ENCODE measurements around the gene DLGAP1.
"Not testable (repeated sequence)": the region's sequence is repeated elsewhere in the genome, so short reads cannot be mapped to it uniquely, and the experiment has no call there.

Gene DLGAP1

DNA sequence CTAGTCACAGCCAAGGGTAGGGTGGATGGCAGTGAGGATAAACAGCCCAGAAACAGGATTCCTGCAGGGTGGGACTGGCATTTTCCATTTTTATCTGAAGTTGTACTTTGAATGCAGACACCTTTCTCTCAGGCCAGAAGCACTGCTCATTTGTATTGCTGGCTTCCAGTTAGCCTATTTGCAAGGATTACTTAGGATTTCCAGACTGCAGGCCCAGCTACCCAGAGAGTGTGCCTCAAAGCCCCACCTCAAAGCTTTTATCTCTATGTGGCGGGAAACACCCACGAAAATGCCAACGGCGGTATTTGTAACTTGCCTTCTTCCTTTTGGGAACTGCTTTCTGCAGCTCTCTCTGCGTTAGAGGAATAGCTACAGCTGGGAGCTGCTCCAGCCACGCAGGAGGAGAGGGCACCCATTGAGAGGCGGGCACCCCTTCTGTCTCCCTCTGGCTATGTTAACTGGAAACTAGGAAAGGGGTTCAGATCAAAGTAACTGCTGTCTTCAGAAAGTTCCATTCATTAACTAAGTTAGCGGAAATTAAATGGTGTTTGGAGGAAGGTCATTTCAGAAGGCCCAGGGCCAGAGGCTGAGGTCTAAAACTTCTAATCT lies 860.2 kb downstream of the DLGAP1 start:
- no peak for DNase-seq

DNA sequence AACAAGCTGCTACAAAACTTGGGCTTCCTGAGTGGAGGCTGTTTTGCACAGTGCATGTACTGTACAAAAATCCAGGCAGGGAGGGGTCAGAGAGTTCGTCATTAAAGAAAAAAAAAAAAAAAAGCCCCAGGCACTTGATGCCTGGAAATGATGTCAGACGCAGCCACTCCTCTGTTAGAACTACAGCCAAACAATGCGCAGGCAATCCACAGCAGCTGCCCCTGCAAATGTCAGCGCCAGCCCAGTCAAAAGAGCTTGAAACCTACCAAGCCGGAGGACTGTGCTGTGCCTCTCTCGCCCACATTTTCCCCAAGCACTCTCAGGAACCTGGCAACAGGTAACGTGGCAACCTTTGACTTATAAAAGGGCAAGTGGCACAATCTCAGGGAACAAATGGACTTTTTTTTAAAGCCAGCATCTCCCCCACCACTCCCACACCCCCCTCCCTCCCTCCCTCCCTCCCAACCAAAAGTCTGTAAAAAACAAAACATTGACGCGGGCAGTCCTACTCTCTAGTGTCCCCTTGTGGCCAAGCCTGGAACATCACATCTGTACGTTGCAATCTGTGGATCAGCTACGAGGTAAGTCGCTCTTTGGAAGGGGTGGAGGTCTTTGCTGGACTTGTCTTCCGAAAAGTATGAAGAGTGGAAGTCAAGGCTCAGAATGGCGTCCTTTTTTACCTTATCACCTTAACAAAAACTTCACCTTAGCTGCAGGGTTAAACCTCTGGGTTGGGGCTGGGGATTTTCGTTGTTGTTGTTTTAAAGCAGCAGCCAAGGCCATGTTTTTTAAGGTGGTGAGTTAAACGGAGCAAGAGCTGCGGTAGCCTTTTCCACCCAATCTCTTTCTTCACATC lies 861.0 kb downstream of the DLGAP1 start:
- DNase-seq, result peak; percentile 85

DNA sequence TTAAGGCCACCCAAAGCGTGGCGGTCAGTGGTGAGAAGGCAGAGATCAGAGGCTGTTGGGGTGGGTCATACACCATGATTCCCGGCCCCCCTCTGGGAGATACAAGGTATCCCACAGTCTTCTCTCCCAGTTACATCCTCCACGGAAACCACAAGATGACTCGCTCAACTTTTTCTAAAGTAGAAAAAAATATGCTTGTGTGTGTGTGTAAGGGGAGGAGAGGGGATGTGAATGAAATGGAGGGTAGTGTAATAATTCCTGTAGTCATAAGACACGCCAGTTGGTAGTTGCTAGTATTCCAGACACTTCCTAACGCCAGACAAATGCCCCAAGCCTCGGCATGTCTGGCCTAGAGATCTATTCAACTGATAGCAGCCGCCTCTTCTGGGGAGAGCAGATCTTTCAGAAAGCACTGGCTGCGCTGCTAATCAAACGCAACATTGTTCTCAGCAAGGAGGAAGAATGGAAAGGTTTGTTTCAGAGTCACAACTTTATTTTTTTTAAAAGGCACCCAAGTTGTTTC lies 861.7 kb downstream of the DLGAP1 start:
- no peak for DNase-seq

DNA sequence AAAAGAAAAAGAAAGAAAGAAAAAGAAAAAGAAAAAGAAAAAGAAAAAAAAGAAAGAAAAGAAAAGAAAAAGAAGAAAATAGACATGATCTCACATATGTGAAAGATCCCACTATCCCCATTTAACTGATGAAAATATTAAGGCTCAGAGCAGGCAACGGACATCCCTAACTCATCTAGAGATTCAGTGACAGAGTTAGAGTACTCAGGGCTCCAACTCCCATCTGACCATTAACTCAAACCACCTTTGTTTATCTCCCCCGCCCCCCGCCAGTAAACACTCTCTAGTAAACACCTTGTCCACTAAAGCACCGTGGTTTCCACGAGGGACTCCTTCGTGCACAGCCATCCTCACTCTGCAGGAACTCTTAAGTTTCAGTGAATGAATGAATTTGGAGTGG lies 862.2 kb downstream of the DLGAP1 start:
- no peak for DNase-seq

DNA sequence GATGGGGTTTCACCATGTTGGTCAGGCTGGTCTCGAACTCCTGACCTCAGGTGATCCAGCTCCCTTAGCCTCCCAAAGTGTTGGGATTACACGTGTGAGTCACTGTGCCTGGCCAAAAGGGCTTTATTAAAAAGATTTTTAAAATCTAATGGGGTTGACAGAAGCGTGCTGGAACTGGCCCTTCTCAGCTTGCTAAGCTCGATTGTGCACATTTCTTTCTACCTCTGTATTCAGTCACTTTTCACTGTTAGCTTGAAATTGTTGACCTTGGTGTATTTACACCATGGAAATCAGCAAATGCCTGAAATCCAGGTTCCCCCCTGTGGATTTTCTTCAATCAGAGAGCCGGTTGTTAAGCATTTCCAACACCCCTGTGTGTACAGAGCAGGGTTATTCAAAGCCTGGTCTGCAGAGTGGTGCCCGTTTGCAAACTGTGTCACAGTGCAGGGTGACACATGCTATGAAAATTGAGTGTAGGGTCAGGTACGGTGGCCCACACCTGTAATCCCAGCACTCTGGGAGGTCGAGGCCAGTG lies 864.9 kb downstream of the DLGAP1 start:
- no peak for DNase-seq

DNA sequence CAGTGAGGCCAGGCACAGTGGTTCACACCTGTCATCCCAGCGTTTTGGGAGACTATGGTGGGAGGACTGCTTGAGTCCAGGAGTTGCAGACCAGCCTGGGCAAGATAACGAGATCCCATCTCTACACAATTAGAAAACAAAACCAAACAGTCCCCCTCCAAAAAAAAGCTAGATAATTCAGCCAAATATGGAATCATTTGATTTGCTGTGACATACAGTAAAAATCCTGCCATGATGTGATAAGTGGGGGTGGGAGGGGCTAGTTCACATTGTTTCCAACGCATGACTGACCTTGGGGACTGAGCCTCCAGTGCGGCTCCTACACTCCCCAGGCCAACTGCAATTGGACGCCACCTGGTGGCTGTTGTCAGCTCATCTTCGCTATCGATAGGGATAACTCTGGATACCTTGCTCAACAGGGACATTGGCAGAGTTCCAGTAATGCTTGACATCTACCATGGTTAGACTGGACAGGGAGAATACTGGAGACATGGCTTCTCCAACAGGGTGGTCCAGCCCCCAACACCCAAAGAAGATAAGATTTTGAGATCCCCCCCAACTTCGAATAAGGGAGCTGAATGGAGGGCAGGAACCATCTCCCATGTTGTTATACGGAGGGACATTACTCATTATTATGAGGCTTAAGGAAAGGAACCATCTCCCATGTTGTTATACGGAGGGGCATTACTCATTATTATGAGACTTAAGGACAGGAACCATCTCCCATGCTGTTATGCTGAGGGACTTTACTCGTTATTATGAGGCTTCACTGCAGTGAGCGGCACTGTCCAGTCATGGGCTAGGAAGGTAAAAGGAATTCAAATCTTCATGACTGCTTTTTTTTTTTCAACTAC lies 869.2 kb downstream of the DLGAP1 start:
- peak; percentile 68 for DNase-seq

DNA sequence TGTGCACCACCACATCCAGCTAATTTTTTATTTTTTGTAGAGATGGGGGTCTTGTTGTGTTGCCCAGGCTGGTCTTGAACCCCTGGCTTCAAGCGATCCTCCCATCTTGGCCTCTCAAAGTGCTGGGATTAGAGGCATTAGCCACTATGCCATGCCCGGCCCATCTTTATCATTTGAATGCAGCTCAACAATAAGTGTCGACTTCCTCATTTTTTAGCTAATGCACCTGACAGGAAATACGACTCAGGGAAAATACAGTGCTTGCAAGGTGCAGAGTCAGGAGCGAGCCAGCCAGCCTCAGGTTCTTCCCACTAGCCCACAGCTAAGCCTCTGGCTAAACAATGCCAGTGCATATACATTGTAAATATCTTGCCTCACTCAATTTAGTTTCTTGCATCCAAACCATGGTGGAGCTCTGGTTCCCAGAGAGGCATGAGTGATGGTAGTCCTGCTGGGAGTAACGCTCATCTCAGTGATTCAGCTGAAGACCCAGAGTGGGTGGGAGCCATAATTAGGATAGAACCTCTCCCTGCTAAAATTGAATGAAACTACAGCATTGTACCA lies 870.1 kb downstream of the DLGAP1 start:
- DNase-seq, result no peak

DNA sequence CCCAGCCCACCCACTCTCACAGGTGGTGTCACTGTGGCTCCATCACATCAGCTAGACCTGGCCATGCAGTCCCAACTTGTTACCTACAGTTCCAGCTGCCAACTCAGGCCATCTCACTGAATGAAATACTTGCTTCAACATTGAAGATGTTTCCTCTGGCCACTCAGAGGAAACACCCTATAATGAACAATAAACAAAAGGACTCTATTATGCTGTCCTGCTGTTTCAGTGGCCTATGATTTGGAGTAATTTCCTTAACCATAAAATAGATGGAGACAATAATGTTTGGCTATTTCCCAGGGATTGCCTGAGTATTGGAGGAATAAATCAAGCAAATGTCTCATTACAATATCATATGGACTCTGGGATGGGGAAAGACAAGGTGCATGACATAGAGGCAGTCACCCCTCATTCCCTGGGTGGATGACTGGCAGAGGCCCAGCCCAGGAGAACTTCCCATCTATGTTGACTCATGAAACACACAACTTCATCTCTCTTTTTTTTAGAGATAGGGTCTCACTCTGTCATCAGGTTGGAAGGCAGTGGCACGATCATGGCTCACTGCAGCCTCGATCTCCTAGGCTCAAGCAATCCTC lies 870.7 kb downstream of the DLGAP1 start:
- no peak for DNase-seq

DNA sequence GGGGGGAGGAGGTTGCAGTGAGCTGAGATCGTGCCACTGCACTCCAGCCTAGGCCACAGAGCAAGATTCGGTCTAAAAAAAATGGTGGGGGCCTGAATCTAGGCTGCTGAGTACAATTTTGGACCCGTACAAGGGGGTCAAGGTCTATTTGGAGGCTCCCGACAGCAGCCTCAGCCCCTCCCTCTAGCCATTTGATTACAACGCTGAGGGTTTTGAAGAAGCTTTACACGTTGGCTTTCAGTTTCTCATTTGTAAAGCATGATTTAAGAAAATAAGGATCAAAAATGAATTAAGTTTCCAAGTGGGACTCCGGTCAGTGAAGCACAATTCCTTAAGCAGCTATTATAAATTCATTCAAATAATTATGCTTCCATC lies 871.2 kb downstream of the DLGAP1 start:
- DNase-seq, result no peak

DNA sequence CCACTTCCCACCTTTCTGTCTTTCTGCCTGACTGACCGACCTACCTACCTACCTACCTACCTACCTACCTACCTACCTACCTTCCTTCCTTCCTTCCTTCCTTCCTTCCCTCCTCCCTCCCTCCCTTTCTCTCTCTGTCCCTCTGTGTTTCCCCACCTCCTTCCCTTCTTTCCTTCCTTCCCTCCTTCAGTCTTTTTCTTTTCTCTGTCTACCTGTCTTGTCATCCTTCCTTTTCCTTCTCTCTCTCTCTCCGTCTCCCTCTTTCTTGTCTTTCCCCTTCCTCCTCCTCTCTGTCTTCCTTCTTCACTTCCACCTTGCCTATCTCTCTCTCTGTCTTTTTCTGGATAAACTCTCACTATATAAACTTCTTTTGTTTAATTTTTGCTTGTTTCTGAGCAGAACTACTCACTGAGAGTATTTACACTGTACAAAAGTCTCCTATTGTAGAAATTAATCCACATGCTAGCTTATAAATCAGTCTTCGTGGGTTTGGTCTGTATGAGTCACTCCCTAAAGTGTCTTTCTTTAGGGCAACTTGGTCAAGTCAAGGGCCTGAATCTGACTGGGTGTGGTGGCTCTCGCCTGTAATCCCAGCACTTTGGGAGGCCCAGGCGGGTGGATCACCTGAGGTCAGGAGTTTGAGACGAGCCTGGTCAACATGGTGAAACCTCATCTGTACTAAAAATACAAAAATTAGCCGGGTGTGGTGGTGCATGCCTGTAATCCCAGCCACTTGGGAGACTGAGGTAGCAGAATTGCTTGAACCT lies 871.8 kb downstream of the DLGAP1 start:
- not testable (repeated sequence) for DNase-seq

DNA sequence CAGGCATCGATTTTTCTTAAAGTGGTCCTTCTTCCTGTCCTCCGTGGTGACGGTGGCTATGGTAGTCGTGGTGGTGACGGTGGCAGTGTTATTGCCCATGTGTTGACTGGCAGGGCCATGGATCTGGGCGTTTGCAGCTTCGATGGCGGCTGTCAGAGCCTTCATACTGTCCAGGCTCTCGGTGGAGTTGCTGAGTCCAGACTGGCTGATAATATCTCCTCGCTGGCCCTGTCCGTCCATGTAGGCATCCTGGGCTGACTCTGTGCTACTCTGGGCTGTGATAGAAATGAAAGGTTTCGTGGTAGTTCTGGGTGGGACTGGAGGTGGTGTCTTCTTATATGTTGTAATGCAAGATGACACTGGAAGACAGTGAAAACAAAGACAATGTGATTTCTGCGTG lies 873.2 kb downstream of the DLGAP1 start:
- no peak for DNase-seq

DNA sequence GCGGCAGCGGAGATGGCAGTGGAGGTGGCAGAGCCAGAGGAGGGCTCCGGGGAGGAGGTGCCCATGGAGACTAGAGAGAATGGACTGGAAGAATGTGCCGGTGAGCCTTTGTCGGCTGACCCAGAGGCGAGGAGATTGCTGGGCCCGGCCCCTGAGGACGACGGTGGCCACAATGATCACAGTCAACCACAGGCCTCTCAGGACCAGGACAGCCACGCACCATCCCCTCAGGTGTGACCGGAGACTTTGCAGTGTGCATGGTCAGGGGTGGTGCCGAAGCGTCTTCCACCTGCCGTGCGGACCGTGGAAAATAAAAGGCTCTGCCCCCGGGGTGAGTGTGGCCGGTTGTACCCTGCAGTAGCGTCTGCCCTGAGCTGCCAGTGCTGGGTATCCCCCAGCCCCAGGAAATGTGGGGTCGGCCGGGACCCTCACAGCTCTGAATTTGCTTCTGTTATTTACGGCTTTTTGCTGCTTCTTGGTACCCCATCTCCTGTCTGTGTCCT lies 874.5 kb downstream of the DLGAP1 start:
- not testable (repeated sequence) for DNase-seq

DNA sequence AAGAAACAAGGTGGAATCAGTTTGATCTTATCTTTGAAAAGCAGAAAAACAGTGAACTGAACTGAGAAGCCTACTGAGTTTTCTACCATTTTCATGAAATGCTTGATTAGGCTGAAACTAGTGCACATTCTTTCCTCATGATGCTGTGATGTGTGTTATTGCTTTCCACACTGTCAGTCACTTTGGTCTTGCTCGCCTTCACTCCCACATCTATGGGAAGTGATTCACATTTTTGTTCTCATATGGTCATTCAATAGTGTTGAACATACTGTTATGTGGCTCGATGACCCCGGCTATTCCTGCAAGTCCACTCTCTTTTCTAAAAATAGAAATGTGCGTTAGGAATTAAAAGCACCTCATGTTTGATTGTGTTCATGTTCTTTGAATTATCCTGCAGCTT lies 875.4 kb downstream of the DLGAP1 start:
- DNase-seq, result no peak

DNA sequence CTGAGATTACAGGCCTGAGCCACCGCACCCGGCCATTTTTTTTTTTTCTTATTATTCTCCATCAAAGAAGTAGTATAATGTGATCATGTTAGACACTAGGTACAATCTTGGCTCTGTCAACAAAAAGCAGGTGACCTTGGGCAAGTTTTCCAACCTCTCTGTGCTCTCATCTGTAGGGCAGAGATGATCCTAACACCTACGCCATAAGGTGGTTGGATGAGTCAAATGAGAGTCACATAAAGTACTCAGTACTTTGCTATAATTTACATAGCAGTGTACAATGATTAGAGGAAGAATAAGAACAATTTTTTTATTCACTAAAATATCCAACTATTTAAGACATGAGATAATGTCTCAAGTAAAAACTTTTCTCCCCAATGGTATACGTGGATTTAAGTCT lies 876.5 kb downstream of the DLGAP1 start:
- DNase-seq, result no peak

DNA sequence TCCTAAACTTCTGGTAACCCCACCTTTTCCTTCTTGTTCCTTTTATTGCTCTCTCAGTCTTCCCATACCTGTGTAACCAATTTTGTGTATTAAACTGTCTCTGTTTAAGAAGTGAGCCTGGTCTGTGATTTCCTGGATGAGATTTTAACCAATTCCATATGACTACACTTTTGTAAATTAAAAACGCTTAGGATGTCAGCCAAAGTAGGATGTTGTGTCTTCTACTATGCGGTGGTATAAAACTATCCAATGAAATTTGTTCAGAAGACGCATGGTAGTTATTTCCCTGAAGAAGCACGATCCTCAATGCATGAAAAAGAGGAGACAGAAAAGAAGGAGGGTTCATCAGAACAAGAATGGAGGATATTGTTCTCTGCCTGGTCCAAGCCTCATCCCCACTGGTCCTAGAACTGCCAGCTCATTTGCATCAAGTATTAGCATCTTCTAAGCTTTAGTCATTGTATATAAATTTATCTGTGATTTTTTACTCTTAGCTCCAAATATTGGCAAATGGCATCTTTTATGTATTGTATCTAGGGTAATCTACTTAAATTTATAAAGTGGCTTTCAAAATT lies 877.7 kb downstream of the DLGAP1 start:
- no peak for DNase-seq

DNA sequence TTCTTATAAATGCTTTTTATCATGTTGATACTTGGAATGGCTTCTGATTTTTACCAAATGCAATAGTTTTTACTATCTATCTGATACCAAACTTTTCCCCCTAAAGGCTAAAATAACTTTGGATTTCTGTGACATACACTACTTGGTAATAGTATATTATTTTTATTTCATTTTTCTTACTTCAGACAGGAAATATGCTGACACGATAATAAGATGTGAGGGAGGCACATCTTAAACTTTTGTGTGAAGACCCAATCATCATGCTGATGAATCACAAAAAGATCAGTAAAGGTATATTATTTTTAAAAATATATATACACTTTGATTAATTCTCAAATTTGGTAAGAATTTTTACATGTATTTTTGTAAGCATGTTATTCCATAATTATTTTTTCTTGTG lies 882.3 kb downstream of the DLGAP1 start:
- DNase-seq, result no peak

DNA sequence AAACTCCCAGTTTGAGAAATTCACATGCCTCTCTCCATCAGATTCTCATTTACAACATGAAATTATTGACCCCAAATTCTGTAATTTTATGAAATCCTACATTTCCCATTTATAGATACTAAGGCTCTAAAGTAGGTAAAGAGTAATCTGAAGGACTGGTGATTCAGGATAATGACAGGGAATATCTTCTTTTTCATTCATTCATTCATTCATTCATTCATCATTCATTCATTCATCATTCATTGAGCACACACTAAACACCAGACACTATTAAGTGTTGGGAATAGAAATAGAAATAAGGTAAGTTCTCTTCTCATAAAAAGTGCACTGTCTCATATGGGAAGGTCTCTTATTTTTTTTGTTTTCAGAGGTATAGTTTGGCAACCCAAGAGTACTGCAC lies 888.3 kb downstream of the DLGAP1 start:
- DNase-seq, result no peak

DNA sequence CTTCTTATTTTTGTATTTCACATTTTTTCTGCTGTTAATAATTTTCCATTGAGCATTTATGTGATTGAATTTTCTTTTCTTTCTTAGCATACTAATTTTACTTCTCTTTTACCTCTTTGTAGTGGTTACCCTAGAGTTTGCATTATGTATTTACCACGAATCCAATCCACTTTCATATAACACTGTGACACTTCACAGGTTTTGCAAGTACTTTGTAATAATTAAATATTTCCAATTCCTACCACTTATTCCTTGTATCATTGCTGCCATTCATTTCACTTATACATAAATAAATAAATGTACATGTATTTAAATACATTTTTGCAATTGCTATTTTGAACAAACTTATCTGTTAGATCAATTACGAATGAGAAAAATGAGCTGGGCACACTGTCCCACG lies 894.4 kb downstream of the DLGAP1 start:
- DNase-seq, result no peak

DNA sequence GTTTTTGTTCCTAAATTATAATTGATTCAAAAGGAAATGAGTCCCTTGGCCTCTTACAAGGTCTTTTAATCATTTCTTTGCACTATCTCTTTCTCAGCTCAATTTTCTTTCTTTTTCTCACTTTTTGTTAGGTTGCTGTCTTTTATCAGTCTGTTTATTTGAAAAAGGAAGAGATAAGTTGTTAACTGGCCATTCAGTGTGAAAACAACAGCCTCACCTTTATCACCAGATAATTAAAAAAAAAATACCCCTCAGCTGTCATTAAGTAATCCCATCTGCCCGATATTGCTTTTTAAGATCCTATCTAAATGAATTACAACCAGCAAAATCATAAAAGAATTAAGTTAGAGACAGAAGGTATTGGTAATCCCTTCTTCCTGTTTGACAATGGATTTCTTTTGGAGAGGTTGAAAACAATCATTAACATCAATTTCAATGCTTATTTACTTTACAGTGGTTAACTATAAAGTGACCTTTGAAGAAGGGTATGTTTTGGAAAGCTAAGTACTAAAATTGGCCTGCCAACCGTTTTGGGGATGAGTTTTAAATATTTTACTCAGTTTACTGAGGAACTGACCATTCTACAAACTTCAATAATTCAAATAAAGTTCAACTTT lies 900.2 kb downstream of the DLGAP1 start:
- no peak for DNase-seq

DNA sequence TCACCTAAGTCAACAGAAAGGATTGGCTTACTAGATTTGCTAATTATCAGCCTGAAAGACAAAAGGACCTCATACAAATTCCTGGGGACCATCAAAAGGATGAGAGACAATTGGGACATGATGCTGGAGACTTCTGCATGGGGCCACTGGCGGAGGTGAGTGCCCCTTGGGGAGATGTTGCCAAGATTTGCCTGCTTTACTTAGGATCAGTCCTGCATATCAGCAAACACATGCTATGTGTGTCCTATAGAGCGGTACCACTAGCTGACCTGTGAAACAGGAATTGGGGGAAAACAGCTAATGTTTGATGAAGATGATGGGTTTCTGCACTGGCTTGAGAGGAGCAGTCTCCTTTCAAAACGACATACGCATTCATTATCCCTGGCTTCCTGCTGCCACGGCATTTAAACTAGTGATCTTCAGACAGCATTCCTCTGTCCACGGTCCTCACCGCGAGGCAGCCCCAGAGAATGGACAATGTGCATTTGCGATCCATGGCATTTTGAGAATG lies 901.0 kb downstream of the DLGAP1 start:
- DNase-seq, result no peak
